GM19438 (cell line): ENCODE results near the gene GTSE1.

Source experiments
- ATAC-seq: cut with Tn5 transposase; IDR thresholded peaks from one replicate; pipeline ENCODE4 v1.9.1; 2021; ENCODE audit warnings: low read depth; ENCODE audit not compliant: unreplicated experiment

Gene GTSE1

GRCh38 chr22:46273432-46274148 lies 23.1 kb upstream of the GTSE1 start:
- ATAC-seq: no peak

DNA sequence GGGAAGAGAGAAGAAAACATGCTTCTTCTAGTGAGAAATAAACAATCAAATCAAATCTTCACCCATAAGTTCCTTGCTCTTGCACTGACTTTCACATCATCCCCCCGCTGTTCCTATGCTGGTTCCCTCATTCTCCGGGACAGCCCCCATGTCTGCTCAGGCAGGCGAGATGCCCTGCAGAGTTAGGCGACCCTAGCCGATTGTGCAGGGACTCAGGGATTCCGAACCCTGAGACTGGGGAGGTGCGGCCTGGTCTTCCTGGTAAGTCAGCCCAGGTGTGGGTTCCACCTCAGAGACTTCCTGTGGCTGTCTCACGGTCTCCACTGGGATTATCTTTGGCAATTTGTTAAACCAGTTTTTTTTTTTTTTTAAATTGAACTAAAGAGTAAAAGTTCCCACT lies 22.3 kb upstream of the GTSE1 start:
- ATAC-seq: no peak

- no peak for ATAC-seq
Measured at GRCh38 chr22:46275455-46276122, 21.1 kb upstream of the GTSE1 start.

GRCh38 chr22:46276563-46276962 lies 20.1 kb upstream of the GTSE1 start:
- ATAC-seq: no peak

DNA sequence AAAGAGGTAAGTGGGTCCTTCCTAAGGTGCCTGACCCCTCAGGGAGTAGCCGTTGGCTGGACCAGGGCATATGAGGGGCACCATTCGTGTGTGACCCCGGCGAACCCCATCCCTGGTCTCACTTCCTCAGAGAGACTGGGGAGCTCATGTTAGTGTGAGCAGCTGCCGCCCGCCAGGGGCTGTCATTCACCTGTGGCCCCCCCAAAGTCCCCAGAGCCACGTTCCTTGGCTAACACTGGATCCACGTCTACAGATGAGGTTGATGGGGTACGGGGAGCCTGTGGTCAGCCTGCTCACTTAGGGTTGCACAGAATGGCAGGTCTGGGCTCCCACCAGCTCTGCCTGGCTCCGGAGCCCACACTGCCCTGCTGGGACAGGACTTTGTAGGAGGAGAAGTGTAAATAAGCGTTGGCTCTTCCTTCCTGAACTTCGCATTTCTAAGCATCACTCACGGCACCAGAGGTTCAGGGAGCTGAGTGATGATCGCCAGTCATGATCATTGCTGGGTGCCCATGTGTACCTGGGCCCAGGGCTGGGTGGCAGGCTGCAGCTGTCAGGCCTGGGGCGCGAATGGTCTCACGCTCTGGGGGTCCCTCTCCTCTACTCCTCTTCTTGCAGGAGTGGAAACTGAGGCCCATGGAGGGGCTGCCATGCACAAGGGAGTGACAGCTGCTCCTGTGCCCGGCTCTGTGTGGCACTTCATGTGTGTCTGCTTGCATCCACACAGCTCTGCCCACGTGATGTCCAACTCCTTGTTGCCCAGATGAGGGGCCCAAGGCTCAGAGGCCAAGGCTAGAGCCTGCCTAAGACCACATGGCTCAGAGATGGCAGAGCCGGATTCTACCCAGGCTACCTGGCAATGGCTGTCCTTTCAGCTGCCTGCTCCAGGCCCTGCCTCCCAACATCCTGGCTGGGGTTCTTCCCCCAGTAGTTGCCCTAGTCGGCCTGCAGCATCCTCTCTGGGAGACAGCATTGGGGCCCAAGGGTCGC lies 17.7 kb upstream of the GTSE1 start:
- ATAC-seq: no peak

DNA sequence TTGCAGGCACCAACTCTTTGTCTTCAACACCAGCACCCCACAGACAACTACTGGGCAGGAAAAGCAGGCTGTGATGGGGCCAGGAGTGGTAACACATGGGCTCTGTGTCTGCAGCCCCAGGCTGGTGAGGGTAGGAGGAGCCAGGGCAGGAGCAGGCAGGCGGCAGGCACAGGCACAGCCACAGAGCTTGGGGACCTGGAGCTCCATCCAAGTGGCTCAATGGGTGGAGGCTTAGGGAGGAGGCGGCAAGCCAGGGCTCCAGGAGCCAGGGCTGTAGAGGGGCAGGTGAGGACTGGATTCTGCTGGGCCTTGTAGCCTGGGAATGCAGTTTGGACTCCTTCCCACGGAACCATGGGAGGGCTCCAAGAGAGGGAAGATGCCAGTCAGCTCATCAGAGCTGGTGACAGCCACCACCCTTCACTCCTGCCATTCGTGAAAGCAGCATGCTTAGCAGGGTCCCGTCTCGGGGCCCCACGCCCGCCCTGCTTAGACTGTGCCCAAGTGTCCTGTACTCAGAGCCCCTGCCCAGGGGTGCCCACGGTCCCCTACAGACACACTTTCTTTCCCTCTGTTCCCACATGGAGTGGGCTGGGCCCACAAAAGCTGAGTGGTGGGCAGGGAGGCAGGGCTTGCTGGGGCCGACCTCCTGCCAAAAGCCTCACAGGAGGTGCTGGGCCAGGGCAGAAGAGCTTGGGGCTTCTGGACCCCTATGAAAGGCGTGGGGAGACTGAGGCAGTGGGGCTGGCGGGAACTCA lies 16.4 kb upstream of the GTSE1 start:
- ATAC-seq: no peak

DNA sequence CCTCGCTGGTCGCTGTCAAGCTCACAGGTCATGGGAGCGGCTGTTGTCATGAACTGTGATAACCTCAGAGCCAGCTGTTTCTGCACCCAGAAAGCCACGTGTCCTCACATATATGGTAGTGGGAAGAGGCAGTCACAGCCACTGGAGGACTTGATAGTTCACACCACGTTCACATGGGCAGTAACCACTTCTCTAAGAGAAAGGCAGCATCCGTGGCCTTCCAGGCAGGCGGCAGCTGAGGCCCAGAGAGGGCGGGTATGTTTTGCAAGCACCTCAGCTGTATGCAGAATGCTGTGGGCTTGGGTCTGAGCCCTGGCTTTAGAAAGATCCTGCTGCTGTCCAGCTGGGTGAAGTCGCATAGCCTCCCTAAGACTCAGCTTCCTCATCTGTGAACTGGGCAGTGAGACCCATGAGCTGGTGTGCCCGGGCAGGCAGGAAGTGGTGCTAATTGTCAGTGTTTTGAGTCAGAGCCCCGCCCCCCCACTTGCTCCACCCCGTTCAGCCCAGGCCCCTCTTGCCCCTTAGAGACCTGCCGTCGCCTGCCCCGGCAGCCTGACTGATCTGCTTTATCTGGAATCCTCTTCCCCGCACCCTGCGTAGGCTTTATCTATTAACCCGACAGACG lies 15.6 kb upstream of the GTSE1 start:
- ATAC-seq: no peak

- no peak for ATAC-seq
Measured at GRCh38 chr22:46281866-46282678, 14.6 kb upstream of the GTSE1 start.

DNA sequence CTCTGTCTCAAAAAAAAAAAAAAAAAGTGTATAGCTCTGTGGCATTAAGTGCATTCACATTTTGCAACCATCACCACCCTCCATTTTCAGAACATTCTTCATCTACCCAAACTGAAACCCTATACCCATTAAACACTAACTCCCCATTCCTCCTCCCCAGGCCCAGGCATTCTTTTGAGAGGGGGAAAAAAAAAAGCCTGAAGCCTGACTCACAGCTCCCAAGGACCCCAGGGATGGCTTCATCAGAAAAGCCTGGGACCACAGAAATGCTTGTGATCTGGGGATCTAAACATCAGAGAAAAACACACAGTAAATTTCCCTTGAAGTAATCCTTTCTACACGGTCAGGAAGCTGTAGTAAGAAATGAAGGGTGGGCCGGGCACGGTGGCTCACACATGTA lies 10.7 kb upstream of the GTSE1 start:
- ATAC-seq: no peak

- no peak for ATAC-seq
Measured at GRCh38 chr22:46286941-46287872, 9.5 kb upstream of the GTSE1 start.

GRCh38 chr22:46287873-46288751 lies 8.6 kb upstream of the GTSE1 start:
- peak; percentile 73 for ATAC-seq

DNA sequence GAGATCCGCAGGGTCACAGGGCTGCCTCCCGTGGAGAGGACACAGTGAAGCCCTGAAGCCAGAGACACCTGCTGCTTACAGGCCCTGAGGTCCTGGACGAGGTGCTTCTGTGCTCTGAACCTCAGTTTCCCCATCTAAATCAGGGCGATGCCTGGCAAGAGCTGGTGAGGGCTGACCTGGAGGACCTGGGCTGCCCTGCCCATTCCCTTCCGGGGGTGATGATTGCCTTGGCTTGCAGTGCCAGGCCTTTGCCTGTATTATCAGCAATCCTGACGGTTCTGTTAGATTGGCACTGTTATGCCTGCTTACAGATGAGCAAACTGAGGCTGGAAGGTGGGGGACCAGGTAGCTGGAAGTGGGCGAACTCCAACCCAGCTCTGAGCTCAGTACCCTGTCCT lies 7.8 kb upstream of the GTSE1 start:
- ATAC-seq: no peak

DNA sequence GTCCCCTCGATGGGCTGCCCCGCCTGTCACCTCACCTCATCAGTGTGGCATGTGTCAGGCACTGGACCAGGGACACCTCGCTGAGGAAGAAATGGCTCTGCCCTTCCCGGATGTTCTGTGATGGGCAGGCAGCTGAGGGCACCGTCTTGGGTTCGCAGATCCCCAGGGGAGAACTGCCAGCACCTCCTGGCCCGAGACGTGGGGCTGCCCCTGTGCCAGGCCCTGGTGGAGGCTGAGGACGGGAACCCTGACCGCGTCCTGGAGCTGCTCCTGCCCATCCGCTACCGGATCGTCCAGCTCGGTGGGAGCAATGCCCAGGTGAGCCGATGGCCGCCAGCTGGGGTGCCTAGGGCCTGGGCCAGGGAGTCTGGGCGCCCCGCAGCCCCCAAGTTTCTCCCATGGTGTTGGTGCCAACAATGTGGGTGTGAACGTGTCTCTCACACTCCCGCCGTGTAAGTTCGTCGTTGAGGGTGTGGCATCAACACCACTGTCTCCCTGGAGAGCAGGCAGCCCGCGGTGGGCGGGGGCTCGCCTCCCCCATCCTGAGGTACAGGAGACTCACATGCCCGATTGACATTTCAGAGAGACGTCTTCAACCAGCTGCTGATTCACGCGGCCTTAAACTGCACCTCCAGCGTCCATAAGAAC lies 7.3 kb upstream of the GTSE1 start:
- no peak for ATAC-seq

DNA sequence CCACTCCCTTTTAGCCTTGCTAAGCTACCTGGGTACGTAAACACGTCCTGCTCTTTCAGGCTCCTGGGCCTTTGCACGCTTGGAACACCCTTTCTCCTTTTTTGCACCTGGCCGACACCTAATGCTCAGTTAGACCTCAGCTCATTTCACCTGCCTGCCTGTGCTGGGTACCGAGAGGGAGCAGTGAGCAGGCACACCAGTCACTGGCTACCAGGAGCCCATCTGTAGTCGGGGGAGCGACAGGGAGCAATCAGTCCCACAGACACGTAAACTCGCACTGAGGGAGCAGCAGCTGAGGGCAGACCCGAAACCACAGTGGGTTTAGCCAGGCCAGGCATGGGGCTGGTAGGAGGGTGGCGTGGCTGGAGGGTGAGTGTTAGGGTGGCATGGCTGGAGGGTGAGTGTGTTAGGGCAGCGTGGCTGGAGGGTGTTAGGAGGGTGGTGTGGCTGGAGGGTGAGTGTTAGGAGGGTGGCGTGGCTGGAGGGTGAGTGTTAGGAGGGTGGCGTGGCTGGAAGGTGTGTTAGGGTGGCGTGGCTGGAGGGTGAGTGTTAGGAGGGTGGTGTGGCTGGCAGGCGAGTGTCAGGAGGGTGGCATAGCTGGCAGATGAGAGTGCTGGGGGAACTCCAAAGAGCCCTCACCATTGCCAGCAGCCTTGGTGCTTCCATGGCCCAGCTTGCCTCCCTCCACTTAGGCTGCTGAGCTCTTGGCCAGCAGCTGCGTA lies 6.4 kb upstream of the GTSE1 start:
- ATAC-seq: no peak

- ATAC-seq: no peak
Measured at GRCh38 chr22:46290843-46291785, 5.6 kb upstream of the GTSE1 start.
